GM21529 (cell line): ENCODE data around the gene ZNF385B.
"Not testable (repeated sequence)": the region's sequence is repeated elsewhere in the genome, so short reads cannot be mapped to it uniquely, and the experiment has no call there.

Source experiments
- ATAC-seq: cut with Tn5 transposase; IDR thresholded peaks from one replicate; pipeline ENCODE4 v1.9.1; 2021; ENCODE audit not compliant: unreplicated experiment

ZNF385B gene

DNA sequence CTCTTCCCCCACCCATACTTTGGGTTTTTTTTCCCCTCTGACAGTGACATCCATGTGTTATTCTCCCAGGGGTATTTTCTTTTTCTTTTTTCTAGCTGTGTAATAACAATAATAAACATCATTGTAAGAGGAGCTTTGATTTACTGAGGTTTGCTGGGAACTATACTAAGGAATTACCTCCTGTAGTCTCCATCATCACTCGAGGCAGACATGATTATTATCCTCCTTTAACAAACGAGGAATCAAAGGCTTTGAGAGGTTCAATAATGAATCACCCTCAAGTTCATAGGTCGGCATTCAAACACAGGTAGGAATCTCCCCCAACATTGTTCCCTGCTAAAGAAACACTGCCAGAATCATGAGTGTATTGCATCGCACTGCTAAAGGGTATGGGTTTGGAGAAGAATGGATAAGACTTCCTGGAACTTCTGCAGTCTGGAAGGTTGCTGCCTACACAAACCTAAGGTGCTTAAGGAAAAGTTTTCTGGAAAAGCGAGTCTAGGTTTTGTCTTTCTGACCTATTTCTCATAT, 336.5 kb downstream of the ZNF385B start:
- no peak for ATAC-seq

DNA sequence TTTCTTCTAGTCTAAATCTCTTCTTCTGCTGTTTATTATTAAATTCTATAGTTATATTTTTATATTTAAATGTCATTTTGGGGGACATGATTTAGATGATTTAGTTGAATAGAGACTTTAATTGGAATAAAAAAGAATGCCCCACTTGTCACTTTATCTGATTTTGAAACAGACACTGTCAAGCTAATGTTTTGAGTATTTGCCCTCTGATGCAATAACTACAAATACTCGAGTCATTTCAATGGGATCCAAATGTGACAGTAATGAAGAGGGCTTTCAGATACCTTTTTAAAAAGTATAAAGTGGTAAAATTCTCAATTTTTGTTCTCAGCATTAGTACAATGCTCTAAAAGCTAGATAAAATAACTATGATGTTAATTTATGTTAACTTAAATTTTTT, 339.5 kb downstream of the ZNF385B start:
- ATAC-seq, result no peak

DNA sequence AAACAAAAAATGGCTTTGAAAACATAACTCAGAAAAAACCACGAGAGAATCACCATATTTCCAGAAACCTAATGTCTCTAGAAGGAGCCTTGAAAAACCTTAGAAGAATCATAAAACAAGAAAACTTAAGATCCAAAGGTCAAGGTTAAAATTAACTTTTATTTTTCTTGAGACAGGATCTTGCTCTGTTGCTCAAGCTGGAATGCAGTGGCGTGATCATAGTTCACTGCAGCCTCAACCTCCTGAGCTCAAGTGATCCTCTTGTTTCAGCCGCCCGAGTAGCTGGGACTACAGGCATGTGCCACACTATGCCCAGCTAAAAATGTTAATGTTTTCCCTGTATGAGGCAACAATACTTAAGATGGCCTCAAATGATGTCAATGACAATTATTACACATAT, 342.6 kb downstream of the ZNF385B start:
- no peak for ATAC-seq

DNA sequence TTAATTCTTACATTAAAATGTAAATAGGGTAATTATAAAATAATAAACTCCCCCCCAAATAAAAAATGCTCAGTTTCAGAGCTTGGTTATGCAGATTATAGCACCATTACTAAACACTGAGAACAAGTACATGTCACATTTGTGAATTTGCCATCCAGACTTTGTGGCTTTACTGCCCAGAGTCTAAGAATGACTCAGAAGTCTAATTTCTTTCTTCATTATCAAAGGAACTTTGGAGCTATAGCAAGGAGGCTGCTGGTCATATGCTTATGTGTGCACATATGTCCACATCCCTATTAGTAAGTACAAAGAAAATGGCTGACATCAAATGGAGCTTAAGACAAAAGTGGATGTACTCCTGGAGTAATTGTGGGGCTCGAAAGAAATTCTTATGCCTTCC, 348.2 kb downstream of the ZNF385B start:
- ATAC-seq, result no peak

DNA sequence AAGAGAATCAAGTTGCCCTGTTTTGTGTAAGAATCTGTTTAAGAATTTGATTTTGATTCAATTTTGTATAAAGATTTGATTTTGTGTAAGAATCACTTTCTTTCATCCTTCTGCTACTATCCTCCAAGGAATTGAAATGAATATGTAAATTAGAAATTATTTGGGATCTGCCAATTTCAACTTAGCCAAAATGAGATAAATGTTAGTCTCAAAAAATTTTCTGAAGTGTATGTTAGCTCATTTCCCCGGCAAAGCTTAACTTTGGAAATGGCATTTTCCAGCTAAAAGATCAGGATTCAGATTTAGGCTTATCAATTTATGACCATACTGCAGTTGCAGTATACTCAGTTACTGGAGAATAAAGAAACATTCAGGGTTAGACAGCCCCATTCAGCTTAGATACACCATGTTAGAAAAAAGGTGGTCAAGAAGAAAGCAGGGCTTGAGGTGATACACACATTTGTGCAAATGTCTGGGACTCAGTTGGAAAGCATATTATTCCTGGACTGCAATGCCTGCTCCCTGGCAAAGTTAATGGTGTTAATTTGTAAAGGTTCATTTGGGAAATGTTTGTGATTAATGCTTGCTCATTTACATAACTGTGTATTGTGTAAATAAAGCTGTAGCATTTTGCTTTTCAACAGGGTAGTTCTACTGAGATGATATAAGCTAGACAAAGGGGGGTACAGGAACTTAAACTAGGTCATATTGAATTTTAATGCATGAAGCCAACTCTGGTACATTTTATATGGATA, 349.0 kb downstream of the ZNF385B start:
- ATAC-seq, result no peak

DNA sequence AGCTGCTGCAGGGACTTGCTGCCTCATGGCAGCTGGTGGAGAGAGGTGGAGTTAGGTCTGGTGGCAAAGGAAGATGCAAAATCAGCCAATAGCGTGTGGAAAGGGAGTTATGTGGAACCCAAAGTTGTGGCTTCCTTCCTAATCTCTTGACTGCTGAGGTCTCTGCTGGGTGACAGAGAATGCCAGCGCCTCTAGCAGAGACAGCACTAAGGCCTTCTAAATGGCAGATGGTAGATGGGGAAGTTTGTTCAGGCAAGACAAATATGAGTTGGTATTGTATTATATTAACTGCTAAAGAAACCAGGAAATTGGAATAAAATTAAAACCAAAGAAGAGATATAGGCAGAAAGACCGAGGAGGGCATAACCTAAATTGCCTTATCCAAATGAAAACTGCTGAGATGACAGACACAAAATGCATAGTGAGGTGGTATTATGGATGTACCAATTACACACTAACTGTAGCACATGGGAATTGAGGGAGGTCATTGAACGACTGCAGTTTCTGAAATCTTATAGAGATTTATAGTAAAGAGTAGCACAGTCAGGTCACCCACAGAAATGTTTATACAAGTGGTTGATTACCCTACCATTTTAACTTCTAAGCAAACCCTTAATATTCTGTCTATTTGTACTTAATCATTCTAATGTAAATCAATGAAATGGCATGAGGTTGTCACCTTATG, 350.2 kb downstream of the ZNF385B start:
- ATAC-seq, result no peak

DNA sequence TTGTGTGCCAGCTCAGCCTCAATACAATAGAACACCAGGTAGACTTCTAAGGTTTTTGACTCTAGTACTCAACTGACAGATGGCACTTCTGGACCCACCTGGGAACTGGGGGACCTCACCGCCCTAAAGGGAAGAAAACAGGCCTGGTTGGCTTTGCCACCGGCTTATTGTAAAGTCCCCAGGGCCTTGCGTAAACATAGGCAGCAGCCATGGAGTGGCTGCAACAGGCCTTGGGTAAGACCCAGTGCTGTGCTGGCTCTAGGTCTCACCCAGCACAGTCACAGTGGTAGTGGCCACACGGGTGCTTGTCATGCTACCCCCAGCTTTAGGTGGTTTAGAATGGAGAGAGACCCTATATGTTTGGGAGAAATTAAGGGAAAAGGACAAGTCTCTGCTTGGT, 366.1 kb downstream of the ZNF385B start:
- no peak for ATAC-seq

DNA sequence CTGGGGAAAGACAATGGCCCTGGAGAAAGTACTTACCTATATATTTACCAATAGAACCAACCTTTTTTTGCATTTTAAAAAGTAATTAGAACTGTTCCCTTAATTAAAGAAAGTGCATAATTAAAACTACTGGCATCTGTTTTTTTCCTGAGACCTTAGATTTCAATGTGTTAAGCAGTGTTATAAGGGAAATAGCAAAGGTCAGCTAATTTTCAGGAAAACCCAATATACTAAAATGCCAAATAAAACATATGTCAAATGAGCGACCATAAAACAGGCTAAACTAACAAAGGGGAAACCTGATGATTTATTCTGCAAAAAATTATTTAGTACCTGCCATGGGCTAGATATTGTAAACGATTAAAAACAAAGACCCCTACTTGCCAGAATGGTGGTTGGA, 372.8 kb downstream of the ZNF385B start:
- ATAC-seq, result no peak

DNA sequence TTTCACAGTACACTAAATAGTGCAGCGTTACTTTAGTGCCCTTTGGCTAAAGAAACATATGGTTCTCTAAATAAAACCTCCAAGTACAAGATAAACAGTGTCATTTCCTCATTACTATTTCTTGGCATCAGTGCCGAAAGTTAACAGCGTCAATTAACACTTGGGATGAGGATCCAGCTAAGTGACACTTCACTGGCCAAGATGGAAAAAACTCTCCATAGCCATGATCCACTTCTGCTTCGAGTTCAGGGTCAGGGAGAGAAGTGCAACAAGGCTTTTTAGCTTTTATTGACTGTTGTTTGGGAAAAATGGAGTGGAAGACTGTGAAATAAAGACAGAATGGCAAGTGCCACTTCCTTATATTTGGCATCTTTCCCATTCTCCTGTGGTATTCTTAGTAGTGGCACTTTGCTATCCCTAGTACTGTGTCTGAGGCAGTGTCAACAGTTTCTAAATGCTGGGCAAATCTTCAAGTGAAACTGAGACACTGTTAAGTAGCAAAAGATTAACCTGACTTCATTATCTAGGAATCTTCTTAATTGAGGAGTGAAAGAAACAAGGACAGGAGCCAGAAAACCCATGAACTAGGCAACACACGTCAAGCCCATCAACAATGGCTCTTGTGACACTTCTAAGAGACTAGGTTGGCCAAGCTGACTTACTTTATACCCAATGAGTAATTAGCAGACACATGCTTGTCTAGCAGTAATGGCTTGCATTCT, 374.2 kb downstream of the ZNF385B start:
- no peak for ATAC-seq

DNA sequence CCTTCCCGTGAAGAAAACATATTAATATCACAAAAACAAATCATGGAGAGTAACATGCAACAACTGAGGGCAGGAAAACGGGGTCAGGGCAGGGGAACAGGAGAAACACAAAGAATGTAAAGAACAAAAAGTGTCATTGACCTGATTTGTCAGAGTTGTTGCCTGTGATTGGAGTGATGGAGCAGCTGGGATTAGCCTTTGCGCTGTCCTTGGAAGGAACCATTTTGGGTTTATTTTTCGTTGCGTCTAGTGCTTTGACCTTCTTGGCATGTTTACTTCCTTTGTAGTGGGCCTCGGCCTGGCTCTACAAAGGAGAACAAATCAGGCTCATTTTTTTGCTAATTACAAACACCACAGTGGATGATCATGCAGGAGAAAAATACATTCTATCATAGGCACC, 378.3 kb downstream of the ZNF385B start:
- no peak for ATAC-seq

DNA sequence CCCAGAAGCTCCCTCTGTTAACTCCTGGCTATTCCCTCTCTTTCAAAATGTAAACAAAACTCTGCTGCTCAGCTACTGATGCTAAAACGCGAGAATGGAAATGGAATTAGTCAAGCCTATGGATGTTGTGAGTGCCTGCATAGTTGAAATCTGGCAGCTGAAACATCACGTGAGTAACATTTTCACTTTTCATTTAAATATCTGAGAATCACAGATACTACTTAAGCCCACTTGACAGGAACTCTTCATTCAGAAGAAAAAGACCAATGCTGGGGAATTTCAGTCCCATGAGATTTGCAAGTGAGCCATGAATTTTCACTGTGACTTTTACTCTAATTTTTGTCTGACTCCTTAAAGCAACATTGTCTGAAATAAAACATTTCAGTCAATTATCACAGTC, 381.5 kb downstream of the ZNF385B start:
- no peak for ATAC-seq

DNA sequence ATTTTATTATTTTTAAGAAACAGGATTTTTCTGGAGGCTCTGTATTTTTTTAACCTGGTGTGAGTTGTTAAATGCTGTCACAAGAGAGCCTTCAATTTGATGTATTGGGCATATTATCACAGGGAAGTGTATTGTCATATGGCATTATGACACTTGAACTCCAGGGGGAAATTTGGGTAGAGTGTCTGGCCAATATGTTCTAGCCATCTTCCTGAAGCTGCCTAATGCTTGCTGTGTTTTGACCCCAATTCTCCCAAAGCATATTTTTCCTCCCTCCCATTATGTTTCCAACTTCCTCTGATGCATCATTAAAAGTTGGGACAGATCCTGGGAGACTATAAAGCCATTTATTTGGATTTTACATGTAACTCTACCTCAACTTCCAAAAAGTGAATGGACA, 382.6 kb downstream of the ZNF385B start:
- no peak for ATAC-seq

DNA sequence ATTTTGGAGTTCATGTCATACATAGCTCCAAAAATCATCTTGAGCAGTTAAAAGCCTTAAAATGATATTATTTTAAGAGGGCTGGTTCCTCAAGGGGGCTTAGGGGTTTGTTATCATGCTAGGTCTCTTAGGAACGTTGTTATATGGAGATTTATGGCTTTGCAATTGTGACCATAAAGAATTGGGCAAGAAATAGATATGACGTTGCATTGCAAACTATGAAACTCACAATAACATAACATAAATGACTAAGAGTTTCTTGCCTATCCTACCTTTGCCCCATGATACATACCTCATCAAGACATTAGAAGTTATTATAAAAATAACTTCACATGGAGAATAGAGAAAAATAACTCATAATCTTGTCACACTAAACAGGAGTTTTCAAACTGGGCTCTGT, 390.4 kb downstream of the ZNF385B start:
- ATAC-seq, result no peak

DNA sequence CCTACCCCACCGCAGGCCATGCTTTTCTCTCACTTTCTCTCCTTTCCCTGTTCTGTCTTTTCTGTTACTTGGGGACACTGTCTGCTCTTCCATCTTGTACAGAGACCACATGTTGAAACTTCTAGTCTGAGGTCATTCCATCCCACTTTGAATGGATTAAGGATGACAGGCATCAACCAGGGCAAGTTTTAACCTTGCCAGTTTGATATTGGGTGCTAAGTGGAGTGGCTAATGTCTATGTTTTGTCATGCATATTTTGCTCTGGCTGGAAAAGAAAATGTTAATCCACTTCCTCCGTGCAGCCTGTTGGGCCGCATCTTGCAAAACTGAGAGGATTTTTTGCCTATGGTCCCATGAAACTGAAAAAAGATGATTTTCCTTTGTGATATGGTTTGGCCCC, 391.3 kb downstream of the ZNF385B start:
- no peak for ATAC-seq

DNA sequence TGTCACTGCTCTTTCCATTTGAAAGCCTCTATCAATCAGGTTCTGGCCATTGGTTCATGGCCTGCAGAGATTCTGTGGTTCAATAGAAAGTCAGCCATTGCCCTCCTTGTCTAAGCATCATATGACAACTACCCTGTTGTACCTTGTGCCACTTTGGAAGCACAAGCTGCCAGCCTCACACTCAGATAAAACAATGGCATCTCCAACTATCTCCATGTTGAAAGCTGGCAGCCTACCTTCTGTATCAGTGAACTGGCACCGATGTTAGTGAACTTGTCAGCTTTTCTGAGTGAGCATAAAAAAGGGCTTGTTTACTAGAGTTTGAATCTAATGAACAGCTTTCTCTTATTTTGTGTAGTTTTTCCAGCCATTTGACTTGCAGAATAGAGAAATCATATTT, 393.5 kb downstream of the ZNF385B start:
- ATAC-seq, result no peak

DNA sequence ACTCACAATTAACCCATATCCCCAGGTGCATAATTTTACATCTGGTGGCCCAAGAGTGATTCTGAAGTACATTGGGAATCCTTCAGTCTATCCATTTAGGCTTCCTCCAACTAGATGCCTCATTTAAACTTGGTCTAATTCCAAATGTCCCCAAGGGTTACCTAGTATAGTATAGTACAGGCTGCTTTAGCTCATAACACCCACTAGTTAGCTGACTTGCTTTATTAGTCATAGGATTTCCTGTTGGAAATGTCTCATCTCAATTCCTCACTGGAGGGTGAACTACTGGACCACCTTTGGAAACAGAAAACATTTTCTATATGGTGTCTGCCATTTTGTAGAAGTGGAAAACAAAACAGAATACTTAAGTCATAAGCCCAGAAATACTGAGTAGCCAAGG, 394.3 kb downstream of the ZNF385B start:
- ATAC-seq, result no peak

DNA sequence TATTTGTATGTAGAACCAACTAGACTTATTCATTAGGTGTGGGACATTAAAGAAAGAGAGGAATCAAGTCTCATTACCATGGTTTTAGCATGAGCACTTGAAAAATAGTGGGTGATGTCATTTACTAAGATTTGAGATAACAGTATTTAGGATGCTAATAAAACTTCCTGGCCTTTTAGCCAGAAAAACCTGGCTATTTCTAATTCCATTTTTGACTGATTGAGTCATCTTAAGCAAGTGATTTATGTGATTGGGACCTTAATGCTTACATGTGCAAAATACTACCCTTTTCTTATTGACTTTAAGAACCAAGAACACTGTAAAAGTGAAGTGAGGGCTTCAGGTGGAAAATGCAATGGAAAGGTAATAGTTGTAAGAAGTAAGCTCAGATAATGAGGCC, 400.0 kb downstream of the ZNF385B start:
- ATAC-seq, result no peak

DNA sequence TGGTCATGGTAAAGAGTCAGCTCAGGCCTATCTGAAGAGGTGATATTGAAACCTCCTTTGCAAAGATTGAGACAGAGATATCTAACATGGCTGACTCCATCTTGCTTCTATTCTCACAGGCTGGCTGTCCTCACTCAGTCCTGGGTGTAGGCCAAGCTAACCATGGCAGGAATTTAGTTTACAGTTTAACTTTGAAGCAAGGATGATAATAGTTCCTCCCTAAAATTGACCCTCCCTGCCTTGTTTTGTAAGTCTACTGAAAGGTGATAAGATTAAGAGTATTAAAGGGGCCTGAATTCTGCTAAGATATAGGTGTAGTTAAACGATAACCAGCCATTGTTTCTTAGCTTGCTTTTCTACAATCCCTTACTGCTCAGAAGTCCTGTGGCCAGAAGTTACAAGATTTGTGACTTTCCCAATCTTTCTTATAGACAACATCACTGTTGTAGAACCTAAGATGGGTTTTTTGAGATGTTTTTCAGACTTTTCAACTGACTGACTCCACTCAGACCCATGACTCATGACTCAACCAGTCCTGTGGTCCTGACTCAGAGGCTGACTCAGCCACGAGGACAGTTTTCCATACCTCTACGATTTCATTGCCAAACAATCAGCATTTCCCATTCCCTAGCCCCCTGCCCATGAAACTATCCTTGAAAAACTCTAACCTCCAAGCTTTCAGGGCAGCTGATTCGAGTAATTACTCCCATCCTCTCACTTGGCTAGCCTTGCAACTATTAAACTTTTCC, 401.1 kb downstream of the ZNF385B start:
- ATAC-seq, result no peak

DNA sequence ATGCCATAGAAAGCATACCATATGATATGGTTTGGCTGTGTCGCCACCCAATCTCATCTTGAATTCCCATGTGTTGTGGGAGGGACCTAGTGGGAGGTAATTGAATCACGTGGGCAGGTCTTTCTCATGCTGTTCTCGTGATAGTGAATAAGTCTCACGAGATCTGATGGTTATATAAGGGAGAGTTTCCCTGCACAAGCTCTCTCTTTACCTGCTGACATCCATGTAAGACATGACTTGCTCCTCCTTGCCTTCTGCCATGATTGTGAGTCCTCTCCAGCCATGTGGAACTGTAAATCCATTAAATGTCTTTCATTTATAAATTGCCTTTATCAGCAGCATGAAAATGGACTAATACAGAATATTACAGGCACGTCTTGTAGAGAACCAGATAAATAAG, 403.3 kb downstream of the ZNF385B start:
- ATAC-seq, result not testable (repeated sequence)

DNA sequence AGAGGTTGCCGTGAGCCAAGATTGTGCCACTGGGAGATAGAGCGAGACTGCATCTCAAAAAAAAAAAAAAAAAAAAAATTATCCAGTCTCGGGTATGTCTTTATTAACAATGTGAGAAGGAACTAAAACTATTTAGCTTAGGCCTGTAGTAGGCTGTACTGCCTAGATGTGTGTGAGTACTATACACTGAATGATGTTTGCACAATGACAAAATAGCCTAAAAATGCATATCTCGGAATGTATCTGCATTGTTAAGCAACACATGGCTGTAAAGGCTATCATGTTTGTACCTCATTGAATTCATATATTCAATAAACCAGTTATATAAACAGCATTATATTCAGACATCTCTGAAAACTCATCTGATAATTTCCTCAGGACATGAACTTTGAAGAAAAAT, 405.6 kb downstream of the ZNF385B start:
- ATAC-seq, result no peak

DNA sequence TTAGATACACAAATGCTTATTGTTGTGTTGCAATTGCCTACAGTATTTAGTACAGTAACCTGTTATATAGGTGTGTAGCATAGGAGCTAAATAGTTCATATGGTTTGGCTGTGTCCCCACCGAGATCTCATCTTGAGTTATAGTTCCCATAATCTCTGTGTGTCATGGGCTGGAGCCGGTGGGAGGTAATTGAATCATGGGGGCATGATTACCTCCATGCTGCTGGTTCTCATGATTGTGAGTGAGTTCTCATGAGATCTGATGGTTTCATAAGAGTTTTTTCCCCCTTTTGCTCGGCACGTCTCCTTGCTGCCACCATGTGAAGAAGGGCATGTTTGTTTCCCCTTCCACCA, 406.3 kb downstream of the ZNF385B start:
- no peak for ATAC-seq
